D721Med (cell line): ENCODE data around the gene DUS2.

Source experiments
- DNase-seq: peaks from one replicate; pipeline ENCODE4 v3.0.0; 2011; ENCODE audit warnings: low spot score; ENCODE audit not compliant: insufficient read length
- FAIRE-seq: peaks from 2 replicates; lab custom pipeline; 2011; peaks lifted over from hg19 to GRCh38; lab: Jason Lieb, UNC
- CTCF ChIP-seq: IDR thresholded peaks from 2 replicates; pipeline ENCODE4 v1.5.1; 2012; ENCODE audit warnings: mild to moderate bottlenecking, control low read depth; ENCODE audit not compliant: insufficient read depth; ENCODE audit errors: missing control alignments

The DUS2 gene

DNA sequence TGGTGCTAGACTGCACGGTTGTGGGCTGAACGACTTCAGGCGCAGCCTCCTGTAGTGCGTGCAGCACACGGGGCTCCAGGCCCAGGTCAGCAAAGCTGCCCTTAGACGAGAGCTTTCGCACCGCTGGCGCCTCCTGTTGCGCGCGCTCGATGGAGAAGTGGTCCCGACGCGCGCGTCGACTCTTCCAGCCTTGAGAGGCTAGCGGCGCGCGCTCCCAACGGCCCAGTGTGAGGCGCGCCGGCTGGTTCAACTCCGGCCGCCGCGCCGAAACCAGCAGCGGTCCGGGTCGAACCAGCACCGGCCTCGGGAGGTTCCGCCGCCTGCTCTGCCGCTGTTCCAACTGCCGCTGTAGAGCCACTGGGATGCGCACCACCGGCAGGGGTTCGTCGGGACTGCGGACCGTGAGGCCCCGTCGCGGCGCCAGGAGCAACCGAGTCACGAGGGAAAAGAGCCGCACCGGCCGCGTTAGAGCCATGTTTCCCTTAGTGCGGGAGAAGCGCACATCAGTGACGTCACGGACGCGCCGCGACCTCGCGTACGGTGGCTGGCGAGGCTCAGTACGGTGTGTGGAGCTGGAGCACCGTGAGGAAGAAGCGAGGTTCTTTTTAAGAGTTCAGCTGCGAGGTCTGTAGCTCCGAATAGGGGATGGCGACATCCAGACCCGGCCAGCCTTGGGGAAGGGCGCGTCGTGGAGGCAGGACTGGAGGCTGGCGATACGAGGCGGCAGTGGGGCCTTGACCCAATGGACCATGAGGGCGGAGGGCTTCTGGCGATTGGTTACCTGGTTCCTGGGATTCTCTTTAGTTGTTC lies at the start of gene DUS2, which contains the start of gene DDX28:
TSS of gene DUS2 (plus strand) at position 557 of the 810 bp plus-strand sequence. CDS start 14,740 bp downstream, outside the sequence.
TSS of gene DDX28 (minus strand) at position 505 of the 810 bp plus-strand sequence. CDS start at position 475, 30 bp downstream.
- no peak for FAIRE-seq
- peak; percentile 29 for DNase-seq
- no peak for TF ChIP-seq CTCF

DNA sequence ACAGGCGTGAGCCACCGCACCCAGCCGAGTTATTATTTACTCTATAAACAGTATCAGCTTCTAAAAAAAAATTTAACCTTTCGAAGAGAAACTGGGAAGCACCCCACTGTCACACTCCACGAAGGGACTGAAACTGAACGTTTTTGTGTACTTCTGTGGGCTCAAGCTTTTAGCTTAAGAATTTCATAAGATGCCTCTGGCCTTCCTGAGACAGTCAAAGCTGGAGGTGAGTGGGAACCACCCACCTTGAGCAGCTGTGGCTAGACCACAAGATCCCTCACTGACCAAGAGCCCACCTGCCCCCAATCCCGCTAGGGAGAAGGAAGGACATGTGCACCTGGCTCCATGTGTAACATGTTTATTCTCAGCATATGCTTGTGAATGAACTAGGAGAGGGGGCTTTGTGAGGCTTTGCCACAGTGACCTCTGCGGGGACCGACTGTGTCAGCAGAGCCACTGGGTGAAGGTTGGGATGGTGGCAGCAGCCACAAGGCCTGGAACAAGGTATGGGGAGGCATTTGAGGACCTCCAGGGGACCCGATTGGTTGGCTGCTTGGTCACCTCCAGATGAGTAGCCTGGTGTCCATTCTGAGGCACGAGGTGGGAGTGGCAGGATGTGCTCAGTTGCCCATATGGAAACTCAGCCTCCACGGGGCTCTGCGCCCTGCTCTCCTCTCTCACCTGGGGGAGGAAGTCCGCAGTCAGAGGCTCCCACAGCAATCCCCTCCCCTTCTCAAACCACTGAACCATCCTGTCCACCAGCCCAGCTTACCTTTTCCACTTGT lies 47.6 kb upstream of the DUS2 start:
- no peak for FAIRE-seq

DNA sequence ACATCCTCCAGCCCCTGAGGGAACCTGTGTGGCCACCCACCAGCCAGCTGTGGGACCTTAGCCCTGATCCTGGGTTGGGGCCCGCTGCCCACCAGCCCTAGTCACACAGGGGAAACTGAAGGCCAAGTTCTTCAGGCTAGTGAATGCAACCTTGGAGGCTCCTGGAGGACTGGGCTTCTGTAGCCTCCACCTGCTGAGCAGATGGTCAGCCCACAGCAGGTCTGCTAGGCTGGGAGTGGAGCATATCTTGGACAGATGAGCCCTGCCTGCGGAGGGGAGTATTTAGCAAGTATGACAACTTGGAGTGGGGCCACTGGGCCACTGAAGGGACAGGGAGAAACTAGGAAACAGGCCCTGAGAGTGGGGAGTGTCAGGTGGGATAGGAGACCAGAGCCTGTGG lies 46.9 kb upstream of the DUS2 start:
- FAIRE-seq, result no peak
- TF ChIP-seq CTCF, result no peak
- DNase-seq, result no peak

More for the DNA sequence above, 47.6 kb upstream of the DUS2 start:
- no peak for DNase-seq
- no peak for TF ChIP-seq CTCF

DNA sequence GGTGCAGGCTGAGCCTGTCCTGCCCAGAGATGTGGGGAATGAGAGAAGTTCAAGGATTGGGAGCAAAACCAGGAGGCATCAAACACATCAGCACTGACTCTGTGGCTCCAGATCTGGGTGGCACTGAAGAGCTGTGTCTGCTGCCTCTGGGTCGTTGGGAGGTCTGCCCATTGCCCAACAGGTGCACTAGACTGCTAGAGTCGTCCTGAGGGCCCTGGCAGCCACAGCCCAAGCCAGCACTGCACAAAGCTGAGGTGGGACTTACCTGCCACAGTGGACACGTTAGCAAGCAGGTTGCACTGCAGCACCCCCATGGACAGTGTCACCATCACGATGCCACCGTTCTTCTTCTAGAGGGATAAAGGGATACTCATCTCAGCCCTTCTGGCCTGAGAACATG lies 46.1 kb upstream of the DUS2 start:
- DNase-seq (no peak), FAIRE-seq (no peak)
- TF ChIP-seq CTCF, result no peak

DNA sequence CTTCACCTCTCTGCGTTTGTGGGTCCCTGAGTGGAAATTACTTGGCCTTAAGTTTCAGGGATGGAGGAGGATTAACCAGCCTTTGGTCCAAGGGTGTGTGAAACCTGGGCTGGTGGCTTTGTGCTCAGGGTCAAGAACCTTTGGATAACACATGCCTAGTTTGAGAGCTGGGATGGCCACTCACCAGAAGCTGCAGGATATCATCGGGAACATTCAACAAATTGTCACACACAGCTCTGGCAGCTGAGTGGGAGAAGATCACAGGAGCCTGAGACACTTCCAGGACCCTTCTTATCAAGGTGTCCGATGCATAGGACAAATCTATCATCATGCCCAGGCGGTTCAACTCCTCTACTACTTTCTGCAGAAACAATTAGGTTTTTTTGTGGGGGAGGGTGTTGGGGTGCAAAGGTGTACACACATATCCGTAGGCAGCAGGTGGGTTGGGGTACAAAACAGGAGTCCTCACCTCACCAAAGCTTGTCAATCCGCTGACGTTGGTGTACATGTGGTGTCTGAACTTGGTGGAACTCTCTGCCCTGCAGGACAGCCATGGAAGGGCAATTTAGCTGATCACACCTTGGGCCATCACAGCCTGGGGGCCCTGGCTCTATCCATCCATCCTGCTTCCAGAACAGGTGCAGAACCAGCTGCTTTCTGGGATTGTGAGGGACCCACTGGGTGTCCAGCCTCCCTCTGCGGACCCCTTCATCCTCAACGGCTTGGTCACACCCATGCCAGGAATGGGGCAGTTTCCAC lies 45.4 kb upstream of the DUS2 start:
- TF ChIP-seq CTCF, result no peak
- FAIRE-seq, result no peak
- no peak for DNase-seq

DNA sequence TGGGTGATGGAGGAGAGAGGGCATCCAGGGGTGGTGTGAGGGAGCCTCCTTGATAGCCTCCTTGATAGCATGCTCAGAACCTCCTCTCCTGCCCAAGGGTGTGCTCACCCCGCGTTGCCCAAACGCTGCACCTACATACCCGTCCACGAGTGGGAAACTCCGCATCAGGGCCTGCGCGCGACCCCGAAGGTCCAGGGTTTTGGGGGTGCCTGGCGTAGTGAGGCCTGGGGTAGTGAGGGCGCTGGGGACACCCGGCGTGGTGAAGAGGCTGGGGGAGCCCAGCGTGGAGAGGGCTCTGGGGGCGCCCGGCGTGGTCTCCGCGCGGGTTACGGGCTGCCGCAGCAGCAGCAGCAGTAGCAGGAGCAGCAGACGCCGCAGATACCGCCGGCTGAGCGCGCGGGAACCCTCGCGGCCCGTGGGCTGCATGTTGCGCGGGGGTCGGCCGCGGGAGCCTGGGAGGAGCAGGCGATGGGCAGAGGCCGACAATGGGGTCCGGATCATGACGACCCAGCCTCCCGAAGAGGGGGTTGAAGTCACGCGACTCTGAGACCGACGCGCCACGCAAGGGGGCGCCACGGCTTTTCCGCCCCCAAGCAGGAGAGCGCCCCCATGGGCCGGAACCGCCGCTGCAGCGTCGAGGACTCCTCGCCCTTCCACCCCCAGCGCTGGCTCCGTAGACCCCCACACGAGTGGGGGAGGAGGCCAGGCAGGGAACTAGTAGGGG lies 43.0 kb upstream of the DUS2 start, which contains the start of gene DPEP3:
TSS of gene DPEP3 (minus strand) at position 545 of the 724 bp plus-strand sequence. CDS start at position 426, 119 bp downstream.
- FAIRE-seq (no peak), DNase-seq (no peak)
- TF ChIP-seq CTCF, result no peak
